ENCODE results near the gene ZNF334.
A peak's percentile ranks its signal among the peaks of the same experiment; 100 is the strongest.

ZNF334 gene

GRCh38 chr20:46512943-46513844, at the start of gene ZNF334:
Gene ZNF334, minus strand, starts transcription at chr20:46513559. Its CDS starts 1,457 bp downstream, at chr20:46512102.
- peaks cover 31% of the 10 kb centered on the region for H3K27me3 Mint-ChIP-seq
- CTCF ChIA-PET = interaction anchor here (0.7 to 2.1 kb wide), 4 partner anchors 19 to 181 kb away, joined by 3 to 6 read pairs (median 3); no protein-coding TSS in a partner anchor

GRCh38 chr20:46562373-46563169, 49.2 kb upstream of the ZNF334 start:
- no peaks in the 10 kb centered on the region for H3K9me3 Mint-ChIP-seq
- H3K4me1 Mint-ChIP-seq = peaks cover 20% of the 10 kb centered on the region
- no peak overlapping the region for H3K27ac Mint-ChIP-seq
- DNase-seq = peak; percentile 78
- peaks cover 25% of the 10 kb centered on the region for H3K27me3 Mint-ChIP-seq
- H3K36me3 Mint-ChIP-seq = no peaks in the 10 kb centered on the region
- CTCF ChIA-PET = interaction anchor here (0.7 to 5.3 kb wide), 12 partner anchors 9 to 120 kb away, joined by 3 to 54 read pairs (median 6); partner anchors contain the start of genes OCSTAMP and ZNF334
- H3K4me3 Mint-ChIP-seq = no peak overlapping the region

More at GRCh38 chr20:46512943-46513844, at the start of gene ZNF334:
- Mint-ChIP-seq H3K27ac (peak within 1 kb of the TSS; percentile 71), H3K9me3 (peaks cover 2% of the 10 kb centered on the region), H3K36me3 (no peaks in the 10 kb centered on the region), H3K4me1 (peaks cover 14% of the 10 kb centered on the region), H3K4me3 (peak within 1 kb of the TSS; percentile 72)
- DNase-seq = peak; percentile 48

DNA sequence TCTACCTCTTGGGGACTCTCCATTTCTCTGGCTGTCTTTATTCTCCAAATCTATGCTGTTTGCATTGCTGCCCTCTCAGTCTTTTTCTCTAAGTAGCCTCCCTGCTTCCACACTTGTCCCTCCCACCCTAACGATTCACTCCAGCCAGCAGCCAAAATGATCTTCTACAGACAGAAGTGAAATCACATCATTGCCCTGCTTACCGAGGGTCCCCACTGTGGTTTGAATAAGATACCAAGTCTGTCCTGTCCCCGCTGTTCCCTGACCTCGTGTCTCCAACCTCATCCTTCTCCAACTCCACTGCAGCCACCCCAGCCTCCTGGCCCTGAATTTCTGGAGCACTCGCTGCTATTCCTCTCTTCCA, 48.6 kb upstream of the ZNF334 start:
- H3K27ac Mint-ChIP-seq = no peak overlapping the region
- H3K36me3 Mint-ChIP-seq = no peaks in the 10 kb centered on the region
- peaks cover 20% of the 10 kb centered on the region for H3K4me1 Mint-ChIP-seq
- no peak overlapping the region for H3K4me3 Mint-ChIP-seq
- H3K27me3 Mint-ChIP-seq = peaks cover 28% of the 10 kb centered on the region
- DNase-seq = no peak
- H3K9me3 Mint-ChIP-seq = no peaks in the 10 kb centered on the region
- CTCF ChIA-PET = interaction anchor here (0.7 to 5.3 kb wide), 11 partner anchors 10 to 121 kb away, joined by 3 to 54 read pairs (median 6); partner anchors contain the start of genes OCSTAMP and ZNF334

DNA sequence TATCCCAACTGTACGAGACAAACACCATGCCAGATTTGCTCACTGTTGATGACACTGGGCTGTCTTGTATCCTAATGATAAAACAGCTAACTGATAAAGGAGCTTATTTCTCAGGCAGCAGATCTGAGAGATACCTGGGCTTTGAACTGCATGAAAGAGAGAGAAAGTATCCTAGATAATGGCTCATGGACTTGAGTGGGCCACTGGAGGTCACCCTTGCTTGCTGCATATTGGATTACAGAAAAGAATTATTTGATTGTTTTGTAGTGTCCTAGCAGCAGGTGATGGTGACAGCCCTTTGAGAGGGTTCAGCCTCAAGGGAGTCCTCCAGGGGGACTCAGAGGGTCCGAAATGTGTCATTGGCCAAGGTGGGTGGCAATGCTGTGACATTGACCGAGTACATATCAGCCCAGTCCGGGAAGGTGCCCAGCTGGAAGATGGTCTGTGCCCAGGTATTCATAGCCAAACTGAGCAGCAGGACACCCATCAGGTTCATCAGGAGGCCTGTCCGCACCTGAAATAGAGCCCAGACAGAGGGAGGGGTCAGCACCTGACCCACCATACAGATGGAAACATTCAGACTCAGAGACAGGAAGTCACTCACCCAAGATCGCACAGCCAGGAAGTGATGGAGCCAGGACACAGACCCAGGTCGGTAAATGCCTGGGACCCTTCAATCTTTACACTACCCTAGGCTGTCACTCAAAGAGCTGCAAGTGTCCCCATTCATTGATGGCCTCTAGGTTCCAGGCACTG, 46.5 kb upstream of the ZNF334 start:
- peaks cover 25% of the 10 kb centered on the region for H3K27me3 Mint-ChIP-seq
- no peak overlapping the region for H3K27ac Mint-ChIP-seq
- CTCF ChIA-PET = interaction anchor here (0.9 to 5.3 kb wide), 5 partner anchors 12 to 187 kb away, joined by 3 to 54 read pairs (median 3); partner anchors contain the start of gene OCSTAMP
- H3K36me3 Mint-ChIP-seq = no peaks in the 10 kb centered on the region
- H3K4me1 Mint-ChIP-seq = peaks cover 31% of the 10 kb centered on the region
- H3K4me3 Mint-ChIP-seq = no peak overlapping the region
- no peaks in the 10 kb centered on the region for H3K9me3 Mint-ChIP-seq
- DNase-seq = no peak

DNA sequence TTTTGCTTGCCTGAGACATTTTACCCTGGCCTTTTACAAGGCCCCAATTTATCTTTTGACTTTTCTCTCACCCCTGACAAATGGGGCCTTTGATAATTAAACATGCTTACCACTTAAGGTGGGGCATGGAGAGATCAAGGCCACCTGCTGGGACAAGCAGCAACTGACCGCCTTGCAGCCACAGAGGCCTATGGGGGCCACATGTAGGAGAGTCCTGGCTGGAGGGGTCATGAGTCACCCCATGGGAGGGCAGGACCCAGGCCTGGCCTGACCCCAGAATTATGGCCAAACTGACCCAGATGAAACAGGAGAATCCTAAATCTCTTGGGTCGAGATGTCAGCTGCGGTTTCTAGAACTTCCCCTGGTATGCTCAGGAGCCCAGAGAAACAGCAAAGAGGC, 45.6 kb upstream of the ZNF334 start:
- CTCF ChIA-PET = interaction anchor here (0.9 to 5.3 kb wide), 5 partner anchors 11 to 188 kb away, joined by 3 to 54 read pairs (median 3); partner anchors contain the start of gene OCSTAMP
- Mint-ChIP-seq H3K4me3 (no peak overlapping the region), H3K36me3 (no peaks in the 10 kb centered on the region), H3K27me3 (peaks cover 32% of the 10 kb centered on the region), H3K4me1 (peaks cover 38% of the 10 kb centered on the region), H3K9me3 (no peaks in the 10 kb centered on the region), H3K27ac (no peak overlapping the region)
- no peak for DNase-seq

DNA sequence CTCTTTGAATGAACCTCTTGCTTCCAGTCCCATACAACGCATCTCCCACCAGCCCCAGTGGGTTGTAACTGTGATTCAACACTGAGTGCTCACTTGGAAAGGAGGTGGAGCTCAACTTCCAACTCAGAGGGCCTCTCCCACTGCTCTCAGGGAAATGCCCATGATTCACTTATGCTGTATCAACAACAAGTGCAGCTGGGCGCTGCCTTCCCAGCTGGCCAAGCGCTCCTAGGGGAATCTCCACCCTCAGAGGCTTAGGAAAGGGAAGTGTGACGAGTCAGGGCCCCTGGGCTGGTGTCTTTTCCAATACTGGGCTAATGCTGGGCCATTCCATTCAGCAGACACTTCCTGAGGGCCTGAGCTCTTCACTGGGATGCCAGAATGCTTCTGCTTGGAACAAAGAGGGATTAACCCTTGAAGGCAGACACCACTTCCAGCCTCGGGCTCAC, 45.2 kb upstream of the ZNF334 start:
- Mint-ChIP-seq H3K4me3 (no peak overlapping the region), H3K36me3 (no peaks in the 10 kb centered on the region), H3K9me3 (no peaks in the 10 kb centered on the region), H3K27ac (no peak overlapping the region), H3K27me3 (peaks cover 32% of the 10 kb centered on the region), H3K4me1 (peaks cover 40% of the 10 kb centered on the region)
- CTCF ChIA-PET = interaction anchor here (1.4 to 5.3 kb wide), 2 partner anchors 11 to 122 kb away, joined by 3 to 54 read pairs; partner anchors contain the start of gene OCSTAMP
- no peak for DNase-seq

DNA sequence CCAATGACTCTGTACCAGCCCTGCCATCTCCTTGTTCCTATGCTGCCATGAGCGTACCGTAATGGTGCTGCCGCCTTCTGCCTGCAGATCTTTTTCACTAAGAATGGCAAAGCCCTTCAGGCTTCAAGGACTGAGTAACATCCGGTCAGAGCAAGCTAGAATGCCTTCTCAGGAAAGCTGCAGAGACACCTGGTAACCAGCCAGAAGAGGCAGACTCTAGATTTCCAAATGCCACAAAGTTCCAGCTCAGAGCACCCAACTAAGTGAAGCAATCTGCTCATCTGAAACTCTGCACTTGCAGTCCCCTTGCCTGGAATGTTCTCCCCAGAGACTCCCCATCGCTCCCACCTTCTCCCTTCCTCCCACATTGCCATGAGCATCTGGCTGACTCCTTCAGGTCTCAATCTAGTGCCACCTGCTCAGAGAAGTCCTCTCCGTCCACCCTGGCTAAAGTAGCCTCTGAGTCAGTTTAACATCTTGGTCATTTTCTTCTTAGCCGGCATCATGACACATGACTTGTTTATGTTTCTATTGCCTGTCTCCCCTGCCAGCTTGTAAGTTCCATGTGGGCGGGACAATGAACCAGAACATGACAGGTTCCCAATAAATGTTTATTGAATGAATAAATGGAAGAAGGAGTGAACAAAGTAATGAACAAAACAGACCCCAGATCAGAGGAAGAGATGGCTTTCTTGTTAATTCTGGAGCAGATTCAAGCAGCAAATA, 44.0 kb upstream of the ZNF334 start:
- CTCF ChIA-PET = interaction anchor here (0.9 to 1.1 kb wide), 2 partner anchors 12 kb away, joined by 3 read pairs; no protein-coding TSS in a partner anchor
- H3K27ac Mint-ChIP-seq = no peak overlapping the region

DNA sequence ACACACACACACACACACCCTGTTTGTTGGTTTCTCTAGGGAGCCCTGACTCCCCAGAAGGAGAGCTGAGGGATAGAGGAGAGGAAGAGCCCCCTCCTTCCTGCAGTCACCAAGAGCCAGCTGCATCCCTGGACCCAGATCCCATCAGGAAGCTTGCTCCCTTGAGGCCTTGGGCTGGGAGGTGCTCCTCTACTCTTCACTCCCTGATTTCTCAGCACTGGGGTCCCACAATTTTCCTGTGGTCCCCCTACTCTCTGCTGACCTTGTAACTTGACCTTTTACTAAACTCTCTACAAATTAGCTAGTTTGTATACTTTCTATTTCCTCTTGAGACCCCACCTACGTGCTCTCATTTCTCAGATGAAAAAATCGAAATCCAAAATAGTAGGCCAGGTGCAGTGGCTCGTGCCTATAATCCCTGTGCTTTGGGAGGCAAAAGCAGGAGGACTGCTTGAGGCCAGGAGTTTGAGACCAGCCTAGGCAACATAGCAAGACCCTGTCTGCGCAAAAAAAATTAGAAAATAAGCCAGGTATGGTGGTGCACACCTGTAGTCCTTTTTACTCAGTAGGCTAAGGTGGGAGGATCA, 42.1 kb upstream of the ZNF334 start:
- Mint-ChIP-seq H3K4me3 (no peak overlapping the region), H3K9me3 (no peaks in the 10 kb centered on the region), H3K27ac (no peak overlapping the region), H3K36me3 (no peaks in the 10 kb centered on the region), H3K27me3 (peaks cover 38% of the 10 kb centered on the region), H3K4me1 (peaks cover 62% of the 10 kb centered on the region)
- DNase-seq = no peak
- CTCF ChIA-PET = no interaction called here

More for the DNA sequence above, 44.0 kb upstream of the ZNF334 start:
- peaks cover 32% of the 10 kb centered on the region for H3K27me3 Mint-ChIP-seq
- no peaks in the 10 kb centered on the region for H3K36me3 Mint-ChIP-seq
- H3K4me3 Mint-ChIP-seq = no peak overlapping the region
- peaks cover 52% of the 10 kb centered on the region for H3K4me1 Mint-ChIP-seq
- H3K9me3 Mint-ChIP-seq = no peaks in the 10 kb centered on the region
- DNase-seq = no peak

GRCh38 chr20:46554828-46555227, 41.5 kb upstream of the ZNF334 start:
- no peaks in the 10 kb centered on the region for H3K9me3 Mint-ChIP-seq
- H3K4me3 Mint-ChIP-seq = no peak overlapping the region
- DNase-seq = no peak
- H3K4me1 Mint-ChIP-seq = peaks cover 61% of the 10 kb centered on the region
- no peak overlapping the region for H3K27ac Mint-ChIP-seq
- peaks cover 40% of the 10 kb centered on the region for H3K27me3 Mint-ChIP-seq
- CTCF ChIA-PET = interaction anchor here (1.2 kb wide), 1 partner anchor 10 kb away, joined by 5 read pairs; no protein-coding TSS in a partner anchor
- no peaks in the 10 kb centered on the region for H3K36me3 Mint-ChIP-seq

DNA sequence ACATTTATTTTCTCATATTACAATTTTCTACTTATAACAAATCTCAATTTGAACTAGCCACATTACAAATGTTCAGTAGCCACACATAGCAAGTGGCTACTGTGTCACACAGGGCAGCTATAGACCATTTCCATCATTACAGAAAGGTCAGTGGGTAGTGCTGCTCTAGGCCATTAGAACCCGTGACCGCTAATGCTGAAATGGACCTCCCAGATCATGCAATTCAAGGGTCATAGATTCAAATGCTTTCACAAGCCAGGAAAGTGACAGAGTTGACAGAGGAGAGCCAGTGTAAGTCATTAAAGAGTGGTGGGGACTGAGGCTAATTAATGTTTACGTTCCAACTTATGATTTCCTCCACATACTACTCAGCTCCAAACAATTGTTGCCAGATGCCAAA, 40.6 kb upstream of the ZNF334 start:
- Mint-ChIP-seq H3K4me3 (no peak overlapping the region), H3K27ac (no peak overlapping the region), H3K4me1 (peaks cover 57% of the 10 kb centered on the region), H3K36me3 (no peaks in the 10 kb centered on the region), H3K9me3 (no peaks in the 10 kb centered on the region), H3K27me3 (peaks cover 40% of the 10 kb centered on the region)
- CTCF ChIA-PET = interaction anchor here (1.2 to 1.3 kb wide), 2 partner anchors 9 kb away, joined by 5 to 7 read pairs; no protein-coding TSS in a partner anchor
- no peak for DNase-seq

DNA sequence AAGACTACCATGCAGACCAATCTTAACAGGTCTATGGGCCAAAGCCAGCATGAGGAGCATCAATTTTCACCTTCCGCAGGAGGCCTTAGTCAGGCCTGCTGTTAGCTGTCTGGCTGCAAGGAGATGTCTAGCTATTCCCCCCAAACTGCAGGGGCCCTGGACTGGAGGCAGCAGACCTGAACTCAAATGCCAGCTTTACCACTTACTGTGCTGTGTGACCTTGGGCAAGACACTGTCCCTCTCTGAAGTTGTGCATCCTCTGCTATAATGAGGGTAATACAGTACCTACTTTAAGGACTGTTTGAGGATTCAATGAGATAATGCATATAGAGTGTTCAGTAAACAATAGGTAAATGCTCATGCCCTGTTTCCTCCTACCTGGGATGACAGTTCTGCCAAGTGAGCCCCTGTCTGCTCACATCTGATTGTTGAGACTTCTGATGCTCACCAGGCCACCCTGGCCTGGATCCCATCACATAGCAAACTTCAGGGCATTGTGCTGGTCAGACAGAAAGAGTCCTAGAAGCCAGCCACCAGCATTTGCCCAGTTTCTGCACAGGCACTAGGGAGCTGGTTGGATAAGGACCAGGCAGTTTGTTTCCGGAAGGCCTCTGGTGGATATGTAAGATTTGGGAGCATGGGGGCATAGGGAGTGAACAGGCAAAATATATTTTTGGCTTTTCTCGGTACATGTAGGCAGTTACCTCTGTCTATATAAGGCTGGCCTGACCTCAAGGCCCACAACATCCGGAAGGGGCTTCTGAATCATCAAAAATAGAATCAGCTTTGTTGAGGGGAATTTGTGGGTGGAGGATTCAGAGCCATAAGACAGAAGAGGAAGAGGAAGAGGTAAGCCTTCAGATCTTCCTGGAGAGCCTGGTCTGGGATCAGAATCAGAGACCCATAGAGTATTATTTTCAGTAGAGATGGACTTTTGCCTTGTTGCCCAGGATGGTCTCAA, 39.4 kb upstream of the ZNF334 start:
- CTCF ChIA-PET = interaction anchor here (1.2 to 7.4 kb wide), 6 partner anchors 8 to 129 kb away, joined by 3 to 32 read pairs (median 7); no protein-coding TSS in a partner anchor
- peaks cover 55% of the 10 kb centered on the region for H3K4me1 Mint-ChIP-seq

More for the DNA sequence above, 39.4 kb upstream of the ZNF334 start:
- DNase-seq = peak; percentile 75
- Mint-ChIP-seq H3K27me3 (peaks cover 32% of the 10 kb centered on the region), H3K27ac (peak overlapping the region; percentile 81), H3K4me3 (peak overlapping the region; percentile 52), H3K36me3 (no peaks in the 10 kb centered on the region), H3K9me3 (no peaks in the 10 kb centered on the region)
